Ovary (tissue), 9 donors: Measurements from ENCODE around the gene ASPSCR1. TPM values are rescaled to one million over a fixed set of nuclear protein-coding genes. Genes with fewer than 3 reads are reported as not detected.

Experiments
- DNase-seq, 5 donors: peaks; one replicate each; pipeline ENCODE4 v3.0.0-alpha.2; 2019 to 2020
- H3K27ac ChIP-seq, 2 donors: fragments of 200-600 bp; one replicate each; pipeline versions ENCODE4 v1.5.1 to v1.8.0; 2019 to 2022
- H3K27me3 ChIP-seq: fragments of 200-600 bp; one replicate; pipeline ENCODE4 v1.8.0; 2022
- H3K36me3 ChIP-seq: fragments of 200-600 bp; sonication (generic); one replicate; pipeline ENCODE4 v1.5.1; 2019
- H3K4me1 ChIP-seq: one replicate; pipeline ENCODE4 v1.8.1; 2013; ENCODE audit warnings: mild to moderate bottlenecking, moderate library complexity; ENCODE audit not compliant: insufficient read depth
- H3K4me3 ChIP-seq: fragments of 200-600 bp; sonication (generic); one replicate; pipeline ENCODE4 v1.5.1; 2017
- H3K9me3 ChIP-seq, 2 donors: fragments of 200-600 bp in 1 of 2; sonication (generic) in 1 of 2; one replicate each; pipeline versions ENCODE4 v1.5.1 to v1.8.1; 2013 to 2019; ENCODE audit warnings: mild to moderate bottlenecking in 1 of 2, moderate library complexity in 1 of 2
- CTCF ChIP-seq, 3 donors: fragments of 450-650 bp in 2 of 3; fragments of 200-600 bp in 1 of 3; IDR thresholded peaks; one replicate each; pipeline versions ENCODE4 v1.5.1 to v1.8.0; 2016 to 2022; ENCODE audit warnings: antibody characterized with exemption in 3 of 3, mild to moderate bottlenecking in 1 of 3
- EP300 ChIP-seq: sonication (generic); formaldehyde crosslinking; IDR thresholded peaks from one replicate; pipeline ENCODE4 v1.6.1; 2017; ENCODE audit warnings: antibody characterized with exemption
- POLR2A ChIP-seq: fragments of 450-650 bp; IDR thresholded peaks from one replicate; pipeline ENCODE4 v1.6.1; 2017; ENCODE audit warnings: antibody characterized with exemption, mild to moderate bottlenecking, moderate library complexity
- WGBS, 3 donors: extraction: QIAGEN DNeasy Blood & Tissue Kit in 1 of 3; methylation state at CpG; one replicate each; pipeline versions ENCODE4 v1.1.5 to v1.1.7; 2013 to 2017; 5-methylcytosine and 5-hydroxymethylcytosine counted together
- intact Hi-C, 4 donors: fragments of 100-400 bp; cut with DNase I; formaldehyde crosslinking; loops; one replicate each; pipeline versions ENCODE4 v1.11.0 to v1.15.1; 2022 to 2023
- polyA plus RNA-seq, 2 donors: library from polyadenylated mRNA; stranded (reverse); fragments of 200-250 nt in 1 of 2; fragments of 350-450 nt in 1 of 2; fragmentation: Illumina TruSeq in 1 of 2; extraction: RNeasy Lipid Tissue Mini Kit (QIAGEN cat#74804) in 1 of 2; gene quantifications; one replicate each; pipeline ENCODE4 v1.2.3, GENCODE V29; 2013 to 2014
- total RNA-seq, 7 donors: library from RNA; depleted of rRNA in 2 of 7; stranded (reverse); fragments of >200 nt in 2 of 7; fragmentation: NEBNext Ultra II Directional in 3 of 7; extraction: Animal tissue kit (Norgen Biotek cat#: 25700) in 3 of 7; gene quantifications; one replicate each; pipeline versions ENCODE4 v1.1.0 to v1.2.4, GENCODE V29; 2016 to 2023
- donor health status: DM: no; HTN: no; CAD: no; lungs with moderate emphysema.
- donor health status: DM: no; HTN: no; CAD: no.
- donor health status: Bipolar disorder and iron deficiency.
- donor health status: DM: yes; HTN: yes; CAD: no.
- donor health status: DM: no; HTN: no; CAD: no.
- donor health status: DM: yes; HTN: yes; CAD: no.

Gene ASPSCR1
- total and polyA plus RNA-seq, 9 donors, result 1.6 to 39.9 (median 24.3) TPM

GRCh38 chr17:82029990-82030469, 52.6 kb downstream of the ASPSCR1 start:
- Histone ChIP-seq H3K36me3 (no peaks in the 10 kb centered on the region), H3K27me3 (no peaks in the 10 kb centered on the region), H3K27ac (no peak overlapping the region), H3K4me3 (no peak overlapping the region), H3K4me1 (peaks cover 3% of the 10 kb centered on the region), H3K9me3 (no peaks in the 10 kb centered on the region)
- TF ChIP-seq POLR2A (no peak), CTCF (IDR thresholded peaks at IDR 0.05) (no peak), EP300 (no peak)
- WGBS, 3 donors, result 56 to 65% (median 62%) methylated on average over 30 to 31 of the region's 31 CpGs
- intact Hi-C loops, result loop anchor here (2.0 to 10.0 kb wide), 5 partner anchors 122 to 295 kb away; no protein-coding TSS in a partner anchor
- DNase-seq, result no peak

- no peaks in the 10 kb centered on the region for H3K36me3 ChIP-seq
- no peaks in the 10 kb centered on the region for H3K9me3 ChIP-seq
- no peak for TF ChIP-seq EP300
- TF ChIP-seq CTCF (IDR thresholded peaks at IDR 0.05), result peak; percentile 86 to 97 (median 96)
- TF ChIP-seq POLR2A, result no peak
- peak; percentile 77 to 90 (median 85) for DNase-seq
- 1 to 2% (median 1%) methylated on average over 43 to 94 of the region's 94 CpGs for WGBS, 3 donors
- peaks cover 3% of the 10 kb centered on the region for H3K4me1 ChIP-seq
- peak overlapping the region in 1 of 2 donors; percentile 23 for H3K27ac ChIP-seq
- intact Hi-C loops, result loop anchor here (2.0 to 5.0 kb wide), 4 partner anchors 122 to 127 kb away; no protein-coding TSS in a partner anchor
- peak overlapping the region; percentile 45 for H3K4me3 ChIP-seq
- H3K27me3 ChIP-seq, result no peaks in the 10 kb centered on the region
These were observed 53.3 kb downstream of the ASPSCR1 start for GRCh38 chr17:82030470-82031302.

- no peak for DNase-seq
- Histone ChIP-seq H3K27me3 (no peaks in the 10 kb centered on the region), H3K27ac (peak within 1 kb of the TSS in 1 of 2 donors; percentile 23), H3K4me1 (peaks cover 7% of the 10 kb centered on the region), H3K4me3 (peak within 1 kb of the TSS; percentile 45), H3K36me3 (no peaks in the 10 kb centered on the region), H3K9me3 (no peaks in the 10 kb centered on the region)
- WGBS, 3 donors, result 0% methylated on average over 20 to 93 of the region's 96 CpGs; no CpG with 5 or more reads in 1 of the 3 donors
- no peak for TF ChIP-seq POLR2A
- TF ChIP-seq CTCF (IDR thresholded peaks at IDR 0.05), result no peak
- TF ChIP-seq EP300, result no peak
- intact Hi-C loops, result loop anchor here (2.0 to 5.0 kb wide), 4 partner anchors 121 to 126 kb away; no protein-coding TSS in a partner anchor
These were observed 54.0 kb downstream of the ASPSCR1 start, which contains the start of gene RAC3 for GRCh38 chr17:82031303-82031884. Gene RAC3, plus strand, starts transcription at chr17:82031678. Its CDS starts 84 bp downstream, at chr17:82031762.

GRCh38 chr17:82031885-82032627, 54.6 kb downstream of the ASPSCR1 start:
- Histone ChIP-seq H3K27ac (no peak overlapping the region), H3K4me3 (no peak overlapping the region), H3K36me3 (no peaks in the 10 kb centered on the region), H3K9me3 (no peaks in the 10 kb centered on the region), H3K4me1 (peaks cover 11% of the 10 kb centered on the region), H3K27me3 (no peaks in the 10 kb centered on the region)
- intact Hi-C loops, result loop anchor here (2.0 to 5.0 kb wide), 4 partner anchors 120 to 125 kb away; no protein-coding TSS in a partner anchor
- 6 to 12% (median 12%) methylated on average over 26 to 59 of the region's 59 CpGs for WGBS, 3 donors
- TF ChIP-seq CTCF (IDR thresholded peaks at IDR 0.05), result peak in 1 of 3 donors; percentile 11
- TF ChIP-seq POLR2A, result no peak
- DNase-seq, result no peak
